HCT116 (cell line): ENCODE results near the gene FLNB. TPM values are rescaled to one million over a fixed set of nuclear protein-coding genes. Genes with fewer than 3 reads are reported as not detected.

Source experiments
- ATAC-seq: fragments of 200-7000 bp; cut with Tn5 transposase; 2 replicates; pipeline ENCODE4 v1.9.1; 2020; ENCODE audit warnings: mild to moderate bottlenecking, moderate library complexity
- BruUV-seq: library from RNA; stranded (reverse); fragments of 400-500 nt; replicated peaks from 2 replicates; lab custom pipeline; 2021; lab: Mats Ljungman, UMichigan
- CTCF ChIA-PET: fragments of 300-600 bp; sonication (Branson Sonifier 250); formaldehyde crosslinking; loops from one replicate; lab custom pipeline; 2021; ENCODE audit warnings: antibody characterized with exemption; lab: Charles Lee
- POLR2A ChIA-PET: fragments of 300-600, 350-600 bp; sonication (Branson Sonifier 250); formaldehyde crosslinking; loops from one replicate; lab custom pipeline; 2021; ENCODE audit warnings: antibody characterized with exemption; lab: Charles Lee
- RAD21 ChIA-PET, 2 experiments: fragments of 300-600 bp; sonication (Branson Sonifier 250); formaldehyde crosslinking; loops; one replicate each; lab custom pipeline; 2023; ENCODE audit warnings: low total read pairs in 2 of 2; ENCODE audit not compliant: uncharacterized antibody in 2 of 2, unreplicated experiment in 2 of 2, low non-redundant PET in 1 of 2; lab: Charles Lee
- DNase-seq: peaks from one replicate; pipeline ENCODE4 v3.0.0-alpha.2; 2010; ENCODE audit warnings: low read depth, low spot score
- H2AFZ ChIP-seq: fragments of 200-600 bp; shearing (Covaris generic), sonication (generic); 2 replicates; pipeline ENCODE4 v1.6.1; 2017; ENCODE audit warnings: low read depth, mixed run types, mixed read lengths, antibody characterized with exemption, low read length; ENCODE audit not compliant: poor library complexity, severe bottlenecking
- H3K27ac ChIP-seq: 2 replicates; pipeline ENCODE4 v1.5.1; 2012; ENCODE audit warnings: low read depth, low read length
- H3K27me3 ChIP-seq: fragments of 200-600 bp; sonication (generic); 2 replicates; pipeline ENCODE4 v1.6.1; 2016; ENCODE audit warnings: mixed run types, low read length, mixed read lengths; ENCODE audit not compliant: insufficient read depth
- H3K36me3 ChIP-seq, 2 experiments: fragments of 200-500 bp in 1 of 2; fragments of 200-600 bp in 1 of 2; sonication (Bioruptor generic) in 1 of 2; sonication (generic) in 1 of 2; 2 replicates each; pipeline versions ENCODE4 v1.5.1 to v1.6.1; 2014 to 2016; ENCODE audit warnings: low read length in 2 of 2, inconsistent platforms in 1 of 2, mixed read lengths in 1 of 2, mixed run types in 1 of 2; ENCODE audit not compliant: insufficient read depth in 2 of 2, control insufficient read depth in 1 of 2
- H3K4me1 ChIP-seq, 2 experiments: fragments of 200-600 bp in 1 of 2; sonication (generic) in 1 of 2; 2 replicates each; pipeline versions ENCODE4 v1.5.1 to v1.6.1; 2012 to 2017; ENCODE audit warnings: low read length in 2 of 2, inconsistent platforms in 1 of 2, mild to moderate bottlenecking in 1 of 2, mixed read lengths in 1 of 2, mixed run types in 1 of 2, moderate library complexity in 1 of 2; ENCODE audit not compliant: insufficient read depth in 2 of 2, control insufficient read depth in 1 of 2
- H3K4me2 ChIP-seq: fragments of 200-600 bp; sonication (generic); 2 replicates; pipeline ENCODE4 v1.6.1; 2017; ENCODE audit warnings: mixed run types, low read length, mixed read lengths
- H3K4me3 ChIP-seq, 2 experiments: fragments of 200-600 bp in 1 of 2; sonication (generic) in 1 of 2; replicated peaks in 1 of 2; 2 replicates each; pipeline ENCODE4 v1.5.1; 2011 to 2016; ENCODE audit warnings: low read length in 2 of 2, control low read depth in 1 of 2, low read depth in 1 of 2, mild to moderate bottlenecking in 1 of 2, mixed read lengths in 1 of 2, mixed run types in 1 of 2
- H3K79me2 ChIP-seq: fragments of 200-600 bp; sonication (generic); 2 replicates; pipeline ENCODE4 v1.6.1; 2017; ENCODE audit warnings: mild to moderate bottlenecking, mixed run types, low read length, moderate library complexity, mixed read lengths; ENCODE audit not compliant: insufficient read depth
- H3K9ac ChIP-seq: fragments of 200-600 bp; sonication (generic); 2 replicates; pipeline ENCODE4 v1.6.1; 2016; ENCODE audit warnings: low read length, mixed read lengths
- H3K9me2 ChIP-seq: fragments of 200-600 bp; sonication (generic), shearing (Covaris generic); 2 replicates; pipeline ENCODE4 v1.6.1; 2017; ENCODE audit warnings: mixed run types, mild to moderate bottlenecking, moderate library complexity; ENCODE audit not compliant: insufficient read depth
- H3K9me3 ChIP-seq, 2 experiments: fragments of 200-500 bp in 1 of 2; fragments of 200-600 bp in 1 of 2; sonication (Bioruptor generic) in 1 of 2; sonication (generic) in 1 of 2; 2 replicates each; pipeline ENCODE4 v1.6.1; 2014 to 2017; ENCODE audit warnings: low read length in 2 of 2, mixed read lengths in 2 of 2, inconsistent platforms in 1 of 2, low read depth in 1 of 2, mild to moderate bottlenecking in 1 of 2, mixed run types in 1 of 2, moderate library complexity in 1 of 2; ENCODE audit not compliant: control insufficient read depth in 1 of 2, insufficient read depth in 1 of 2
- H4K20me1 ChIP-seq: fragments of 200-600 bp; sonication (generic), shearing (Covaris generic); 2 replicates; pipeline ENCODE4 v1.6.1; 2017; ENCODE audit warnings: mixed run types, mild to moderate bottlenecking, moderate library complexity; ENCODE audit not compliant: insufficient read depth
- CBX3 ChIP-seq: IDR thresholded peaks from 2 replicates; pipeline ENCODE4 v1.6.1; 2012; ENCODE audit warnings: low read depth
- CEBPB ChIP-seq: IDR thresholded peaks from 2 replicates; pipeline ENCODE4 v1.6.1; 2012; ENCODE audit warnings: low read depth
- EGR1 ChIP-seq: IDR thresholded peaks from 2 replicates; pipeline ENCODE4 v1.6.1; 2012; ENCODE audit warnings: low read depth
- ELF1 ChIP-seq: IDR thresholded peaks from 2 replicates; pipeline ENCODE4 v1.6.1; 2012; ENCODE audit warnings: low read depth, borderline replicate concordance
- EZH2 ChIP-seq: fragments of 200-600 bp; sonication (generic); IDR thresholded peaks from 2 replicates; pipeline ENCODE4 v1.6.1; 2017; ENCODE audit warnings: antibody characterized with exemption, mixed run types
- EZH2phosphoT487 ChIP-seq: fragments of 200-600 bp; IDR thresholded peaks from 2 replicates; pipeline ENCODE4 v1.6.1; 2018; ENCODE audit warnings: antibody characterized with exemption, borderline replicate concordance
- FOSL1 ChIP-seq: IDR thresholded peaks from 2 replicates; pipeline ENCODE4 v1.6.1; 2012; ENCODE audit warnings: low read depth
- JUND ChIP-seq: IDR thresholded peaks from 2 replicates; pipeline ENCODE4 v1.6.1; 2012
- POLR2A ChIP-seq: IDR thresholded peaks from 2 replicates; pipeline ENCODE4 v1.7.0; 2011; ENCODE audit warnings: borderline replicate concordance; ENCODE audit not compliant: insufficient read depth, insufficient read length; ENCODE audit errors: extremely low read depth
- POLR2AphosphoS5 ChIP-seq: IDR thresholded peaks from 2 replicates; pipeline ENCODE4 v1.6.1; 2011; ENCODE audit warnings: mild to moderate bottlenecking, low read depth, low read length, moderate library complexity
- SP1 ChIP-seq: IDR thresholded peaks from 2 replicates; pipeline ENCODE4 v1.6.1; 2012; ENCODE audit warnings: low read depth
- SRF ChIP-seq: IDR thresholded peaks from 2 replicates; pipeline ENCODE4 v1.6.1; 2012; ENCODE audit warnings: low read depth
- ZBTB33 ChIP-seq: IDR thresholded peaks from 2 replicates; pipeline ENCODE4 v1.6.1; 2011; ENCODE audit warnings: mild to moderate bottlenecking, low read length, moderate library complexity; ENCODE audit not compliant: insufficient replicate concordance; ENCODE audit errors: extremely low read depth
- ZFX ChIP-seq: fragments of 450-650 bp; IDR thresholded peaks from 2 replicates; pipeline ENCODE4 v1.6.1; 2017
- intact Hi-C: fragments of 100-400 bp; cut with micrococcal nuclease; formaldehyde crosslinking; loops from 2 replicates; pipeline ENCODE4 v1.10.0; 2022
- total RNA-seq: library from RNA; stranded (reverse); gene quantifications from one replicate; pipeline ENCODE4 v1.2.1, GENCODE V29; 2021; ENCODE audit not compliant: unreplicated experiment
- TF ChIP-seq, protein P1 (sequence below): IDR thresholded peaks from 2 replicates; pipeline ENCODE4 v1.6.1; 2012
- TF ChIP-seq, protein P2 (sequence below): IDR thresholded peaks from 2 replicates; pipeline ENCODE4 v1.6.1; 2012; ENCODE audit warnings: low read depth

The FLNB gene
- total RNA-seq, 1 experiment from 2014 or later, result 116 TPM

DNA sequence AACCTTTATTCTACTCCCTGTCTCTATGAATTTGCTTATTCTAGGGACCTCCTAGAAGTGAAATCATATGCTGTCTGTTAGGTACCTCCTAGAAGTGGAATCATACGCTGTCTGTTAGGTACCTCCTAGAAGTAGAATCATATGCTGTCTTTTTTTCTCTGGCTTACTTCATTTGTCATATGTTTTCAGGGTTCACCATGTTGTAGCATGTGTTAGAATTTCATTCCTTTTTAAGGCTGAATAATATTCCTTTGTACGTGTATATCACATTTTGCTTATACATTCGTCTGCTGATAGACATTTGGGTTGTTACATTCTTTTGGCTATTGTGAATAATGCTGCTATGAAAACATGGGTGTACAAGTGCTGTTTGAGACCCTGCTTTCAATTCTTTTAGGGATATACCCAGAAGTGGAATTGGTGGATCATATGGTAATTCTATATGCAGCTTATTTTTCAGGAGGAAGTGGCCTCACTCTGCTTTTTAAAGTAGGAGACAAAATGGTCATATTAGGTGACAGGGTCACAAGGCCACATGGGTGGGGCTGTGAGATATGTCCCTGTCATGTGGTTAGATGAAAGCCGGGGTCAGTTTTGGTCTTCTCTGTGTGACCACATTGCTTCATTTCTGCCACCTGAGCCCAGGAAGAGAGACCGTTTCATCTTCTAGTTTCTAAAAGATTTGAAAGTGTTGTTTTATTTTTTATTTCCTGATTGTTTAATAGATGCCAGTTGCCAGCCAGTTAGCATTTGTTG lies 76.7 kb downstream of the FLNB start:
- Histone ChIP-seq H2AFZ (no peak overlapping the region), H4K20me1 (no peaks in the 10 kb centered on the region), H3K4me3 (no peak overlapping the region), H3K36me3 (peaks cover 0 to 8% of the 10 kb centered on the region in 2 experiments; a peak in 1 of 4 replicates), H3K27ac (no peak overlapping the region), H3K4me2 (no peak overlapping the region; the same call in 1 of the 2 replicates), H3K9ac (no peak overlapping the region), H3K79me2 (peaks cover 9% of the 10 kb centered on the region), H3K4me1 (peaks cover 0 to 6% of the 10 kb centered on the region in 2 experiments; a peak in 1 of 4 replicates), H3K9me3 (no peaks in the 10 kb centered on the region), H3K27me3 (no peaks in the 10 kb centered on the region), H3K9me2 (no peaks in the 10 kb centered on the region)
- no peak for ATAC-seq
- CTCF ChIA-PET, result no interaction called here
- TF ChIP-seq POLR2A, result no peak
- no peak for TF ChIP-seq CEBPB
- no peak for TF ChIP-seq ZFX
- TF ChIP-seq JUND, result no peak
- no peak for TF ChIP-seq EGR1
- no peak for TF ChIP-seq ELF1
- TF ChIP-seq EZH2, result no peak
- no peak for TF ChIP-seq EZH2phosphoT487
- TF ChIP-seq ZBTB33, result no peak
- TF ChIP-seq, protein P1, sequence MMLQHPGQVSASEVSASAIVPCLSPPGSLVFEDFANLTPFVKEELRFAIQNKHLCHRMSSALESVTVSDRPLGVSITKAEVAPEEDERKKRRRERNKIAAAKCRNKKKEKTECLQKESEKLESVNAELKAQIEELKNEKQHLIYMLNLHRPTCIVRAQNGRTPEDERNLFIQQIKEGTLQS, result no peak
- TF ChIP-seq FOSL1, result no peak
- no peak for TF ChIP-seq CBX3
- TF ChIP-seq SP1, result no peak
- no peak for TF ChIP-seq SRF
- TF ChIP-seq, protein P2, sequence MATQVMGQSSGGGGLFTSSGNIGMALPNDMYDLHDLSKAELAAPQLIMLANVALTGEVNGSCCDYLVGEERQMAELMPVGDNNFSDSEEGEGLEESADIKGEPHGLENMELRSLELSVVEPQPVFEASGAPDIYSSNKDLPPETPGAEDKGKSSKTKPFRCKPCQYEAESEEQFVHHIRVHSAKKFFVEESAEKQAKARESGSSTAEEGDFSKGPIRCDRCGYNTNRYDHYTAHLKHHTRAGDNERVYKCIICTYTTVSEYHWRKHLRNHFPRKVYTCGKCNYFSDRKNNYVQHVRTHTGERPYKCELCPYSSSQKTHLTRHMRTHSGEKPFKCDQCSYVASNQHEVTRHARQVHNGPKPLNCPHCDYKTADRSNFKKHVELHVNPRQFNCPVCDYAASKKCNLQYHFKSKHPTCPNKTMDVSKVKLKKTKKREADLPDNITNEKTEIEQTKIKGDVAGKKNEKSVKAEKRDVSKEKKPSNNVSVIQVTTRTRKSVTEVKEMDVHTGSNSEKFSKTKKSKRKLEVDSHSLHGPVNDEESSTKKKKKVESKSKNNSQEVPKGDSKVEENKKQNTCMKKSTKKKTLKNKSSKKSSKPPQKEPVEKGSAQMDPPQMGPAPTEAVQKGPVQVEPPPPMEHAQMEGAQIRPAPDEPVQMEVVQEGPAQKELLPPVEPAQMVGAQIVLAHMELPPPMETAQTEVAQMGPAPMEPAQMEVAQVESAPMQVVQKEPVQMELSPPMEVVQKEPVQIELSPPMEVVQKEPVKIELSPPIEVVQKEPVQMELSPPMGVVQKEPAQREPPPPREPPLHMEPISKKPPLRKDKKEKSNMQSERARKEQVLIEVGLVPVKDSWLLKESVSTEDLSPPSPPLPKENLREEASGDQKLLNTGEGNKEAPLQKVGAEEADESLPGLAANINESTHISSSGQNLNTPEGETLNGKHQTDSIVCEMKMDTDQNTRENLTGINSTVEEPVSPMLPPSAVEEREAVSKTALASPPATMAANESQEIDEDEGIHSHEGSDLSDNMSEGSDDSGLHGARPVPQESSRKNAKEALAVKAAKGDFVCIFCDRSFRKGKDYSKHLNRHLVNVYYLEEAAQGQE, result no peak
- no peak for TF ChIP-seq POLR2AphosphoS5
- RAD21 ChIA-PET, result no interaction called here
- POLR2A ChIA-PET, result no interaction called here
- intact Hi-C loops, result no loop called here
- TSS peak; percentile 9 for BruUV-seq
- no peak for DNase-seq
